CD4-positive, alpha-beta T cell treated with Interleukin-2 at 100 ng/mL for 4 hours (primary cell): ENCODE results near the gene CAPG.
A peak's percentile ranks its signal among the peaks of the same experiment; 100 is the strongest.
"Not testable (repeated sequence)": the region's sequence is repeated elsewhere in the genome, so short reads cannot be mapped to it uniquely, and the experiment has no call there.

Experiments used
- DNase-seq: peaks from one replicate; pipeline ENCODE4 v3.0.0-alpha.2; 2020; ENCODE audit warnings: low spot score

Gene CAPG

GRCh38 chr2:85409845-85410583, at the start of gene CAPG:
Gene CAPG (minus strand): TSS chr2:85410366. CDS start chr2:85402145, 8,221 bp downstream.
- DNase-seq, result peak; percentile 48

DNA sequence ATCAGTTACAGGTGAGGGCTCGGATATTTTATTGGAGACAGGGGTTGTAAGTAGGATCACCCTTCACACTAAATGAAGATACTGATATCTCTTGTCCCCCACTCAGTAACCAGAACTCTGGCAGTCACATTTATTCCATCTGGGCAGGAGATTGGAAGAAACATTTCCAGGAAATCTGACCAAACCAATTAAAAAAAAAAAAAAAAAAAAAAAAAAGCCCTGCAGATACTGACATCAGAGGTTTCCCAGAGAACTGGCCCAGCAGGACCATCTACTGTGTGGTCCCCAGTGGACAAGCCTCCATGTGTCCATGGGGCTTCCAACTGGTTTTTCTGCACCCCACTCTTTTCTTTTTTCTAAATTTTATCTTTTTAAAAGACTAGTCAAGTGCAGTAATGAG, 49.6 kb upstream of the CAPG start:
- no peak for DNase-seq

GRCh38 chr2:85458601-85459563, 48.7 kb upstream of the CAPG start:
- DNase-seq, result no peak

GRCh38 chr2:85457877-85458316, 47.7 kb upstream of the CAPG start:
- DNase-seq, result no peak

- DNase-seq, result no peak
Observed at GRCh38 chr2:85457043-85457442, 46.9 kb upstream of the CAPG start.

- DNase-seq, result no peak
Observed at GRCh38 chr2:85455552-85456090, 45.5 kb upstream of the CAPG start.

- DNase-seq, result no peak
Observed at GRCh38 chr2:85453571-85453970, 43.4 kb upstream of the CAPG start.

GRCh38 chr2:85452237-85452636, 42.1 kb upstream of the CAPG start:
- DNase-seq, result no peak

DNA sequence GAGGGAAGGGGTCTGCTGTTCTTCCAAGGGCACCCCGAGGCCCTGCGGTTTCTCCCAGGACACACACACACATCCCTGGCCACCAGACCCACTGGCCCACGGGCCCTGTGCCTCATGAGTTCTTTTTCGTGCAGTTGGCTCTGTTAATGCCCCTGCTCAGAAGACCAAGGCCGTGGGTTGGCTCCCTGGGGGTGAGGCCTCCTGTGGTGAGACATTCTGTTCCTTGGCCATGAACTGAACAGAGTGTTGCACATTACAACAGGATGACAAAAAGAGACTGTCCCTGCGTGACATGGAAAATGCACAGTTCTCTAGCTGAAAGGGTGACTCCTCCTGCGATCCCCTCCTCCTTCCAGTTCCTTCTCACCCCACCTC, 39.0 kb upstream of the CAPG start:
- no peak for DNase-seq

DNA sequence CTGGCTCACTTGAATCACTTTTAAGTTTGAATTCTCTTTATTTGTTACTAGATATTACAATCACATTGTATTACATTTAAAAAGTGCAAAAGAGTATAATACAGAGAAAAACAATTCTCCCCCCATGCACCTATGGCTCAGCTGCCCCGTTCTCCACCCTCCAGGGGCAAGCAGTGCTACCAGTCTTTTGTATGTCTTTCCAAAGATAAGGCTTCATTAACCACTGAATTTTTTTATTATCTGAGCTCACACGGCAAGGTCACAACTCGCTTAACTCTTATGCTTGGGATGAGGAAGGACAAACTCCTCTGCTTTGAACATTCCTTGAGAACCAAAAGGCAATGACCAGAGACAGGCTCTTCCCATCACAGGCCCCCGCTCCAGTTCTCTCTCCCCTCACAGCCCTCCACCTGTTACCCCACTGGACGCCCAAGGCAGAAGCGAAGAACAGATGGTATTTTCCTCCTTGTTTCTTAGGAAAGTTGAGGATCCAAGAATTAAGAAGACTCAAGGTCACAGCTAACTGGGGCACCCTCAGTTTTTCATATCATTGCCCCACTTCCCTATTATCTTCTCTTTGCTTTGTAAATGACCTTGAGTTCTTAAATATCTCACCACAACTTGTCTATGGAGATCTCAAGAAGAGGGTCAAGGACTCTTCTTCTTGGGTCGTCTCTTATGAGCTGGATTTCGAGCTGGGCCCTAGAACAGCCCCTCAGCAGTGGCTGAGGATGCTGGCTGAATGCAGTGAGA, 38.5 kb upstream of the CAPG start:
- DNase-seq, result no peak

GRCh38 chr2:85447222-85447585, 37.0 kb upstream of the CAPG start:
- DNase-seq, result no peak

DNA sequence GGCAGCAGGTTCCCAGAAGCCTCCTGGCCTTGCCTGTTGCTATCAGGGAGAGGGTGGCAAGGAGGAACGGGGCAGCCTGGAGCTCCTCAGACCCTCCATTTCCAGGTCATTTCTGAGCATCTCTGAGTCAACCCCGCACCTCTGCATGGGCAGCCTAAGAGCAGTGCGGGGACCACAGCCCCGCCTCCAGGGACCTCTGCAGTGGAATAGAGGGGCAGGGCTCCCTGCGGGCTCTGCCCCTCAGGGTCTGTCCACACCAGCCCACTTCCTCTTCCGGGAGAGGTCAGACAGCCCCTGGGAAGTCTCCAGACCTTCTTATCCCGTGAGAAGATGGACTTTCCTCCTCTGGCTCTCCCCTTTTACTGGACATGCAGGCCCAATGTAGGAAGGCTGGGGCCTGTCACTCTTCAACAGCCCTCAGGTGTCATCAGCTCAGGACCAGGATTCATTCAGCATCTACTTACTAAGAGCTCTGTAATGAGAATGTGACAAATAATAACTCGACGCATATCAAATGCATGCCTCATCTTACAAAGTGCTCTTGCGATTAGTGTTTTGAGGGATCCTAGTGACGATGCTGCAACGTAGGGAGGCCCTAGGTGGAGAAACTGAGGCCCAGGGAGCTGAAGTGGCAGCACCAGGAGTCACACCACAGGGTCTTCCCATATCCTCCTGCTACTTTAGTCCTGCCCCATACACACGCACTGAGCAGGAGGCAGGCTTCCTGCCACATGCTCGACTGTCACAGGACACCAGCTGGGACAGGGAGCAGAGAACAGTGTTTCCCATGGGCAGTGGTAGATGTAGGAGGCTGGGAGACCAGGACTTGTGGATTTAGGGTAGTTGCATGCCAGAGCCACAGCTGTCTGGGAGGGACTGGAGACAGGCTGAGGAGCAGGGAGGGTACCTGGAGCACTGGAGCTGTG, 36.4 kb upstream of the CAPG start:
- no peak for DNase-seq

DNA sequence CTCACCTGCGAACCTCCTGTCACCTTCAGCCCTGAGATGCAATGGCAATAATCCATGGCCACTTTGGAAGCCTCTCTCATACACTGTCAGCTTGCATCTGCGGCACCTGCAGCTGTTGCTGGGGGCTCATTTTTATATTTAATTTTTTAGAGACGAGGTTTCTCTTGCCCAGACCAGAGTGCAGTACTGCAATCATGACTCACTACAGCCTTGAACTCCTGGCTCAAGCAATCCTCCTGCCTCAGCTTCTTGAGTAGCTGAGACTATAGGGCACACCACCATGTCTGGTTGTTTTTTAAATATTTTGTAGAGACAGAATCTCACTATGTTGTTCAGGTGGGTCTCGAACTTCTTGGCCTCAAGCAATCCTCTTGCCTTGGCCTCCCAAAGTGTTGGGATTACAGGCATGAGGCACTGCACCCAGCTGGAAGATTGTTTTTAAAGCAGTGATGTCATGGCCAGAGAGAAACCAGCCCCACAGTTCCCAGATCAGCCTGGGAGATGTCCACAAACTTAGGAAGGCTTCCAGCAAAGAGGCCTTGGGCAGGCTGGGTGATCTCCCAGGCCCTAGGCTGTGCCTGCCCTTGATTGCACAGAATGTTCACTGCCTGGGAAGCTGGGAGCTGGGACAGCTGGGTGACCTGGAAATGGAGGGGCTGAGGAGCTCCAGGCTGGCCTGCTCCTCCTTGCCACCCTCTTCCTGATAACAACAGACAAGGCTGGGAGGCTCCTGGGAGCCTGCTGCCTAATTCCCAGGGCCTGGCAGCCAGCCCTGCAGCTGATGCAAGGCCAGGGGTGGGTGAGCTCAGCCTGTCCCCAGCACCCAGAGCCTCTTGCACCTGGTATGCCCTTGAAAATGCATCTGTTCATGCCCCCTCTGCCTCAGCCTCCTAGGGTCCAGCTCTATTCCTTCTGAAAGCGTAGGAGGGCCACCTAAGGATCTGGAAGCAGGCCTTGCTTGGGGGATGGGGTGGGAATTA, 35.4 kb upstream of the CAPG start:
- DNase-seq, result no peak

DNA sequence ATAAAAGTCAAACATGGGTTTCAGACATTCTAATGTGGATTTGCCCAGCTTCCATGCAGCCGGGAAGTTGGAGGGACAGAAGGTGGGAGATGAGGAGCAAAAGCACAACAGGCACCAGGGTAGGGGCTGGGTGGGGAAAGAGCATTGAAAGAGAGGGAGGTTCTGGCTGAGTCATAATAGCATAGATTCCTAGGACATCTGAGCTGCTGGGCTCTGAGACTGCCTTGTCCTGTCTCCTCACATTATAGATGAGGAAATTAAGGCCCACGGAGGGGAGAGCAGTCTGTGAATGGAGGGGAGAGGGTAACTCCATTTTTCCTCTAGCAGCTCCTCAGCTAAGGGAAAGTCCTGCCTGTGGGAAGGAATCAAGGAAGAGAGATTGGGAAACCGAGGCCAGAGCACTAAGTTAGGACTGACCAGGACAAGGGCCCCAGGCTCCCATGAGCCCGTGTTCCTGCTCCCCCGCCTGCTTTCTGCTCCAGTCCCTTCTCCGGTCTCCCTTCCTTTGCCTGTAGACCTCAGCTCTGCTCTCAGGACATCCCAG, 34.5 kb upstream of the CAPG start:
- no peak for DNase-seq

GRCh38 chr2:85441864-85442263, 31.7 kb upstream of the CAPG start:
- no peak for DNase-seq

DNA sequence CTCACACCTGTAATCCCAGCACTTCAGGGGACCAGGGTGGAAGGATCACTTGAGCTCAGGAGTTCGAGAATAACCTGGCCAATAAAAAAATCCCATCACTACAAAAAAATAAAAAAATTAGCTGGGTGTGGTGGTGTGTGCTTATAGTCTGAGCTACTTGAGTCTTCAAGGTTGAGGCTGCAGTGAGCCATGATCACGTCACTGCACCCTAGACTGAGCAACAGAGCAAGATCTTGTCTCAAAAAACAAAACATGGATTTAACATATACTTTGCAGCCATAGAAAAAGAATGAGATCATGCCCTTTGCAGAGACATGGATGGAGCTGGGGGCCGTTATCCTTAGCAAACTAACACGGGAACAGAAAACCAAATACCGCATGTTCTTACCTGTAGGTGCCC, 30.6 kb upstream of the CAPG start:
- DNase-seq, result no peak

DNA sequence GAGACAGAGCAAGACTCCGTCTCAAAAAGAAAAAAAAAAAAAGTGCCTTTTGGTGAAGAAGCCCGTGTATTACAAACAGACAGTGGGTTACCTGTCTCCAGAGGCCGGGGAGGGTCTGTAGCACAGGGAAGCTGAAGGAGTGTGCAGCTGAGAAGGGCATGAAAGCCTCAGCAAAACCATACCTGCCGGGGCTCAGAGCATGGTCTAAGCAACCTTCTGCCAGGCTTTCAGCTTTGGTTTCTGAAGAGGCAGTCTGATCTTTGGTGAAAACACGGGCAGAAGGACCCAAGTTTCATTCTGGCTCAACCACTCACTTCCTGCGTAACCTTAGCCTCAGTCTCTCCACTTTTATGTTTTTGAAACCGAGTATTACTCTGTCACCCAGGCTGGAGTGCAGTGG, 29.8 kb upstream of the CAPG start:
- no peak for DNase-seq

GRCh38 chr2:85439569-85439968, 29.4 kb upstream of the CAPG start:
- not testable (repeated sequence) for DNase-seq

GRCh38 chr2:85439025-85439472, 28.9 kb upstream of the CAPG start:
- no peak for DNase-seq
